ENCODE data around the gene ETFB.
"Not testable (repeated sequence)": the region's sequence is repeated elsewhere in the genome, so short reads cannot be mapped to it uniquely, and the experiment has no call there.

The ETFB gene

DNA sequence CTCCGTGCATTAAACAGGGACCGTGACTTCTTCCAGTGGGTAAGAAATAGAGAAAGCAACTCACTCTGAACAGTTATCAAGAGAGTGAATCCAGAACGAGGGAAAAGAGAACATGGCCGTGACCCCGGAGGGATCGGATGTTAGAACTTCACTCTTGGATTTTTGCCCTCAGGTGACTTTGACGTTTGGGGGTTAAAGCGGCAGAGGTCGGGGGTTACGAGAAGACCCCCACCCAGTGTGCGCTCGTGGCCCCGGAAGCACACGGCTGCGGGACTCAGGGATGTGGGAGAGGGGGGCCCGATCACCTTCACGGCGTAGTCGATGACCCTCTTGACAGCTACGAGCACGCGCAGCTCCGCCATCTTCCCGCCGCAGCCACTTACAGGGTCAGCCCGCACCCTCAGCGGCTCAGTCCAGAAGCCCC lies at the start of gene ETFB:
Gene ETFB, minus strand, starts transcription at position 424 of the 424 bp plus-strand sequence. Its CDS starts 62 bp downstream, at position 362.
- Mint-ChIP-seq H3K4me3 (peak within 1 kb of the TSS; percentile 98 to 100 (median 99)), H3K4me1 (peaks cover 29% of the 10 kb centered on the region), H3K27me3 (ENCODE audit: low read depth) (no peaks in the 10 kb centered on the region), H3K36me3 (ENCODE audit: low read depth) (no peaks in the 10 kb centered on the region), H3K9me3 (no peaks in the 10 kb centered on the region), H3K27ac (peak within 1 kb of the TSS; percentile 98 to 100 (median 99))
- TF ChIP-seq, protein P1, sequence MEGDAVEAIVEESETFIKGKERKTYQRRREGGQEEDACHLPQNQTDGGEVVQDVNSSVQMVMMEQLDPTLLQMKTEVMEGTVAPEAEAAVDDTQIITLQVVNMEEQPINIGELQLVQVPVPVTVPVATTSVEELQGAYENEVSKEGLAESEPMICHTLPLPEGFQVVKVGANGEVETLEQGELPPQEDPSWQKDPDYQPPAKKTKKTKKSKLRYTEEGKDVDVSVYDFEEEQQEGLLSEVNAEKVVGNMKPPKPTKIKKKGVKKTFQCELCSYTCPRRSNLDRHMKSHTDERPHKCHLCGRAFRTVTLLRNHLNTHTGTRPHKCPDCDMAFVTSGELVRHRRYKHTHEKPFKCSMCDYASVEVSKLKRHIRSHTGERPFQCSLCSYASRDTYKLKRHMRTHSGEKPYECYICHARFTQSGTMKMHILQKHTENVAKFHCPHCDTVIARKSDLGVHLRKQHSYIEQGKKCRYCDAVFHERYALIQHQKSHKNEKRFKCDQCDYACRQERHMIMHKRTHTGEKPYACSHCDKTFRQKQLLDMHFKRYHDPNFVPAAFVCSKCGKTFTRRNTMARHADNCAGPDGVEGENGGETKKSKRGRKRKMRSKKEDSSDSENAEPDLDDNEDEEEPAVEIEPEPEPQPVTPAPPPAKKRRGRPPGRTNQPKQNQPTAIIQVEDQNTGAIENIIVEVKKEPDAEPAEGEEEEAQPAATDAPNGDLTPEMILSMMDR (IDR thresholded peaks at IDR 0.05; ENCODE audit: unreplicated experiment in 3 of 3) = no peak

DNA sequence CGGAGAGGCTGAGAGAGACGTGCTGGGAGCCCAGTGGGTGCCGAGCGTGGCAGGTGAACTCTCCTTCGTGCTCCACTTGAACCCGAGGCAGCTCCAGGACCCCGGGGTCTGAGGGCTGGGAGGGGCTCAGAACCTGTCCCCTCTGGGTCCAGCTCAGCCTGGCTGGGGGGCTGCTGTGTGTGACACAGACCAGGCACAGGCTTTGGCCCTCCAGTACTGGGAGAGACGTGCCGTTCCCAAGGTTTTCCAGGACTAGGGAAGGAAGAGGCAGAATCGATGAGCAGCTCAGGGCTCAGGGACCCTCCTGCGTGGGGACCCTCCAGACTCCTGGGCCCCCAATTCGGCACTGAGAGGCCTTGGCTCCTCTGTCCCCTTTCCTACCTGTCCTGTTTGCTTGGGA lies 49.0 kb upstream of the ETFB start:
- TF ChIP-seq, protein P1 (IDR thresholded peaks at IDR 0.05; ENCODE audit: unreplicated experiment in 3 of 3) = no peak
- no peaks in the 10 kb centered on the region for H3K9me3 Mint-ChIP-seq
- H3K4me3 Mint-ChIP-seq = no peak overlapping the region
- peaks cover 10% of the 10 kb centered on the region for H3K27me3 Mint-ChIP-seq (ENCODE audit: low read depth)
- H3K4me1 Mint-ChIP-seq = no peaks in the 10 kb centered on the region
- H3K36me3 Mint-ChIP-seq (ENCODE audit: low read depth) = no peaks in the 10 kb centered on the region
- no peak overlapping the region for H3K27ac Mint-ChIP-seq

DNA sequence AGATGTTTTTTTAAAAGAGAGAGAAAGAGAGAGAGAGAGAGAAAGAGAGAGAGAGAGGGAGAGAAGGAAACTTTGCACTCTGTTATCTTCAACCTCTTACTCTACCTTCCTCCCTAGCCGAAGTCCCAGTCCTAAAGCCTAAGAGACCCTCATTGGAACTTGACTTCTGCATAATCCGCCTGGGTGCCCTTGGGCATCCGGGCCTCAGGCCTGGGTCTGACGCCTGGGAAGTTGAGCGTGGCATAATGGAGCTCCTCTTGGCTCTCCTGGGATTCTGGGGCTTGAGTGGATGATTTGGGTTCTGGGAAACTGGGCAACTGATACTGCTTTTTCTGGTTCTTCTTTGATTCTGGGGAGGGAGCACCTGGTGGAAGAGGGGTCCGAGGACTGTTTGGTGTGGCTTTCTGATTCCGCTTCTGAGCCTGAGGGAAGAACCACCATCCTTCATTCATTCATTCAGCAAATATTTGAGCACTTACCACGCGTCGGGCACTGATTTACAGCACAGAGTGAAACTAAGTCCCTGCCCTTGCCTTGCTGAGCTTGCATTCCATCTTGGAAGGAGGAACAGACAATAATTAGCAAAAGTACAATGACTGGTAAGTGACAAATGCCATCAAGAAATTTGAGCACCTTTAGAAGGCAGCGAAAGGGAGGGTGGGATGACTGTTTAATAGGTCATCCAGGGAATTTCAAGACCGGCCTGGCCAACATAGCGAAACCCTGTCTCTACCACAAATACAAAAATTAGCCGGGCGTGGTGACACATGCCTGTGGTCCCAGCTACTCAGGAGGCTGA lies 45.0 kb upstream of the ETFB start:
- Mint-ChIP-seq H3K9me3 (no peaks in the 10 kb centered on the region), H3K27me3 (ENCODE audit: low read depth) (no peaks in the 10 kb centered on the region), H3K4me1 (no peaks in the 10 kb centered on the region), H3K4me3 (no peak overlapping the region), H3K27ac (no peak overlapping the region), H3K36me3 (ENCODE audit: low read depth) (no peaks in the 10 kb centered on the region)
- TF ChIP-seq, protein P1 (IDR thresholded peaks at IDR 0.05; ENCODE audit: unreplicated experiment in 3 of 3) = no peak

DNA sequence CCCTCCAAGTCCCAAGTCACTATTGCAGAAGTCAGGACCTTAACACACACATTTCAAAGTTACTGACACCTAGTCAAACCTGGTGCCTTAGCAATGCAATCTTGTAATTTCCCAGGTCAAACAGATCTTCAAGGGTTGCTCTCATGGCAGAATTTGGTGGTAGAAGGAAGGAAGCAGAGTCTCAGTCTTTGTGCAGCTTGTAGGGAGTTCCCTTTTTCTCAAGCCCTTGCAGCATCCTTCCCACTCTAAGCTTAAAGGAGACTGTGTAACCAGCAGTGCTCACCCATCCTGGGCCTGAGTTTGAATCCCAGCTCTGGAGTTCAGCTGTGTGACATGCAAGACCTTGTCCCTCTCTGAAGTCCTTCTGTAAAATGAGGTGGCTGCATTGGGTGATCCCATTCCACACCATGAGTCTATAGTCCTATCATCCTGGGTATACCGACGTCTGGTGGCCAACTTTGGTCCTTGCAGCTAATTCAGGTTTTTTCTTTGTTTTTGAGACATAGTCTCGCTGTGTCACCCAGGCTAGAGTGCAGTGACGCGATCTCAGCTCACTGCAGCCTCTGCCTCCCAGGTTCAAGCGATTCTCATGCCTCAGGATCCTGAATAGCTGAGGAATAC lies 41.4 kb upstream of the ETFB start:
- TF ChIP-seq, protein P1 (IDR thresholded peaks at IDR 0.05; ENCODE audit: unreplicated experiment in 3 of 3) = peak; percentile 15 to 35 (median 28)
- Mint-ChIP-seq H3K36me3 (ENCODE audit: low read depth) (peaks cover 10% of the 10 kb centered on the region), H3K27me3 (ENCODE audit: low read depth) (no peaks in the 10 kb centered on the region), H3K27ac (no peak overlapping the region), H3K4me3 (no peak overlapping the region), H3K4me1 (no peaks in the 10 kb centered on the region), H3K9me3 (peaks cover 11% of the 10 kb centered on the region)

- Mint-ChIP-seq H3K27ac (no peak overlapping the region), H3K9me3 (peaks cover 26% of the 10 kb centered on the region), H3K36me3 (ENCODE audit: low read depth) (peaks cover 22% of the 10 kb centered on the region), H3K27me3 (ENCODE audit: low read depth) (no peaks in the 10 kb centered on the region), H3K4me3 (no peak overlapping the region), H3K4me1 (peaks cover 7% of the 10 kb centered on the region)
- TF ChIP-seq, protein P1 (IDR thresholded peaks at IDR 0.05; ENCODE audit: unreplicated experiment in 3 of 3) = no peak
Observed at GRCh38 chr19:51402117-51402516, 35.9 kb upstream of the ETFB start.

- not testable (repeated sequence) for H3K27ac Mint-ChIP-seq; H3K4me1 Mint-ChIP-seq; H3K27me3 Mint-ChIP-seq (ENCODE audit: low read depth); H3K4me3 Mint-ChIP-seq
- H3K9me3 Mint-ChIP-seq = peaks cover 26% of the 10 kb centered on the region
- H3K36me3 Mint-ChIP-seq (ENCODE audit: low read depth) = peaks cover 22% of the 10 kb centered on the region
Observed at GRCh38 chr19:51399936-51400335, 33.7 kb upstream of the ETFB start.
